22Rv1 (cell line): ENCODE measurements around the gene RASD2.

Experiments
- H3K27ac ChIP-seq: fragments of 450-650 bp; 2 replicates; pipeline ENCODE4 v1.5.1; 2017
- ZFX ChIP-seq: fragments of 450-650 bp; IDR thresholded peaks from 2 replicates; pipeline ENCODE4 v1.6.1; 2017; ENCODE audit warnings: antibody characterized with exemption, borderline replicate concordance
- TF ChIP-seq, protein P1 (sequence below): fragments of 450-650 bp; IDR thresholded peaks from 2 replicates; pipeline ENCODE4 v1.5.1; 2017; ENCODE audit warnings: mild to moderate bottlenecking

Gene RASD2

DNA sequence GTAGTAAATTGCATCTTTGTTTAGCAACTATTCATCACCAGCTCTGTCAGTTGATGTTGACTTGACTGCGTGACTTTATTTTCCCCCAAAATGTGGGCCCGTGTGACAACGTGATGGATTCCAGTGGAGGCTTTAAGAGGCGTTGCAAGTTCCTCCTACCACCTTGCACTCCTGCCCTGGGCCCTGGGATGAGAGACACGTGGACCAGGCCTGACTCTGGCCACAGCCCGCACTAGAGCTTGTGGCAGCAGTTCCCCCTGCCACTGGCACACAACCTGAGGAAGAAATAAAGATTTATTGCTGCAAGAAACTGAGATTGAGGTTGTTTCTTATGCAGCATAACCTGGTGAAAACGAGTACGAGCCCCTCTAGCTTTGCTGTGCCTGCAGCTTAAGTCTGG lies 31.9 kb downstream of the RASD2 start:
- TF ChIP-seq, protein P1, sequence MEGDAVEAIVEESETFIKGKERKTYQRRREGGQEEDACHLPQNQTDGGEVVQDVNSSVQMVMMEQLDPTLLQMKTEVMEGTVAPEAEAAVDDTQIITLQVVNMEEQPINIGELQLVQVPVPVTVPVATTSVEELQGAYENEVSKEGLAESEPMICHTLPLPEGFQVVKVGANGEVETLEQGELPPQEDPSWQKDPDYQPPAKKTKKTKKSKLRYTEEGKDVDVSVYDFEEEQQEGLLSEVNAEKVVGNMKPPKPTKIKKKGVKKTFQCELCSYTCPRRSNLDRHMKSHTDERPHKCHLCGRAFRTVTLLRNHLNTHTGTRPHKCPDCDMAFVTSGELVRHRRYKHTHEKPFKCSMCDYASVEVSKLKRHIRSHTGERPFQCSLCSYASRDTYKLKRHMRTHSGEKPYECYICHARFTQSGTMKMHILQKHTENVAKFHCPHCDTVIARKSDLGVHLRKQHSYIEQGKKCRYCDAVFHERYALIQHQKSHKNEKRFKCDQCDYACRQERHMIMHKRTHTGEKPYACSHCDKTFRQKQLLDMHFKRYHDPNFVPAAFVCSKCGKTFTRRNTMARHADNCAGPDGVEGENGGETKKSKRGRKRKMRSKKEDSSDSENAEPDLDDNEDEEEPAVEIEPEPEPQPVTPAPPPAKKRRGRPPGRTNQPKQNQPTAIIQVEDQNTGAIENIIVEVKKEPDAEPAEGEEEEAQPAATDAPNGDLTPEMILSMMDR, result no peak
- TF ChIP-seq ZFX, result no peak

DNA sequence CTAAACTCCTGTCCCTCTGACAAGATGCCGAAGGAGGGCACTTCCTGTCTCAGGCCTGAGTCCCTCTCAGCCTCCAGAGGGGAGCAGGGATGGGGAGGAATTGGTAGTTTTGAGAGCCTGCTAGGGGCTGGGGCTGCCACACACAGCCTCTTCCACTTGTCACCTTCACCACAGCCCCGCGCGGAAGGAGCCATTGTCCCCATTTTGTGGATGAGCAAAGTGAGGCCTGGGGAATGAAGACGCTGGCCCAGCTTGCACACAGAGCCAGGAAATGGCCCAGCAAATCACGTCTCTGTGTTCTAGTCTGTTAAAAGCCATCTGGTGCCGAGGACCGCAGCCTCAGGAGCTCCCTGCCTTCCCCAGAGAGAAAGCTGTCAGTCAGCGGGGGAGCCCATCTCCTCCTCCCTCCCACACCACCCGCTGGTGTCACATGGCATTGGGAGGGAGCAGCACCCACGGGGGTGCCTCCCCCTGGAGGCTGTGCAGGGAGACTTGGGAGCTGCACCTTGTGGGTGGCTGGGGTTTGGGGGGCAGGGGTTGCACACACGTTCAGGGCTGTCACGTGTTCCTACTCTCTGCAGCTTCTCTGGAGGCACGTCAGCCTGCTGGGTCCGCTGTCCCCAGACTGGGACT lies 34.6 kb downstream of the RASD2 start:
- TF ChIP-seq, protein P1, result no peak
- no peak for TF ChIP-seq ZFX
- no peak overlapping the region for H3K27ac ChIP-seq

More for the DNA sequence above, 31.9 kb downstream of the RASD2 start:
- no peak overlapping the region for H3K27ac ChIP-seq

DNA sequence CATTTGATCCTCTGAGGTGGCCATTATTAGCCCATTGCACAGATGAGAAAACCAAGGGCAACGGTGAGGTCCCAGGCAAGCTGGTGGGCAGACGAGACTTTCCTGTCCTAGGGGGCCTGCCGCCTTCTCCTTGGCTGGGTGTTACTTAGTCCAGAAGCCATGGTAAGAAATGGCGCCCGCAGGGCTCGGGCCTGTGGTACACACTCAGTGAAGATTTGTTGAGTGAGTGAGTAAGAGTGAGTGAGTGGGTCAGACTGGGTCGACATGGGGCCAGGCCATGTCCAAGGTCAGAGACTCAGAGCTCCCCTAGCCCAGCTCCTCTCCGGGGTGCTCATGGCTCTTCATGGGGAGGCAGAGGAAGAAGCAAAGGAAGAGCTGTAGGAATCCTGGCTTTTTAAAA lies 36.0 kb downstream of the RASD2 start:
- no peak for TF ChIP-seq ZFX
- TF ChIP-seq, protein P1, result no peak
- no peak overlapping the region for H3K27ac ChIP-seq

DNA sequence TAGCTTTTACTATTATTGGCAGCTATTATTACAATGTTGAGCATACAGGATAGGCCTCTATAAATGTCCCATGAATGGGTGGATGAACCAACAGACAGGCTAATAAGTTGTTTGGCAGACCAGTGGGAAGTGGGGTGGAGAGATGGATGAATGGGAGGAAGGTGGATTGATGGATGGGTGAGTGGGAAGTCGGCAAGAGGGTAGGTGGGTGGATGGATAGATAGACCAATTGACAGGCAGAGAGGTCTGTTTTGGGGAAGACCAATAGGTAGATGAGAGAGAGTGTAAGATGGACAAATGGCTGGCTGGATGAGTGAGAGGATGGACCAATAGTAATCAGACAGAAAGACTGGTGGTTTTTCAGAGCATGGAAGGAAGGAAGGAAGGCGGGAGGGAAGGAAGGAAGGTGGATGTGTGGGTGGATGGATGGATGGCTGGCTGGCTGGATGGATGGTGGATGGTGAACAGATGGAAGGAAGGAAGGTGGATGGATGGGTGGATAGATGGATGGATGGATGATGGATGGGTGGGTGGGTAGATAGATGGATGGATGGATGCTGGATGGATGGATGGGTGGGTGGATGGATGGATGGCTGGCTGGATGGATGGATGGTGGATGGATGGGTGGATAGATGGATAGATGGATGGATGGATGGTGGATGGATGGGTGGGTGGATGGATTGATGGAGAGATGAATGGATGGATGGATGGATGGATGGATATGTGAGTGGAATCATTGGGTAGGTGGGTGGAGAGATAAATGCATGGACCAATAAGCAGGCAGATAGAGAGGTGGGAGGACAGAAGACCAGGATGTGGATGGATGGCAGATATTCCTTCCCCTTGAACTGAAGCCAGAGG lies 37.4 kb downstream of the RASD2 start:
- TF ChIP-seq, protein P1, result no peak
- no peak for TF ChIP-seq ZFX
- H3K27ac ChIP-seq, result no peak overlapping the region

DNA sequence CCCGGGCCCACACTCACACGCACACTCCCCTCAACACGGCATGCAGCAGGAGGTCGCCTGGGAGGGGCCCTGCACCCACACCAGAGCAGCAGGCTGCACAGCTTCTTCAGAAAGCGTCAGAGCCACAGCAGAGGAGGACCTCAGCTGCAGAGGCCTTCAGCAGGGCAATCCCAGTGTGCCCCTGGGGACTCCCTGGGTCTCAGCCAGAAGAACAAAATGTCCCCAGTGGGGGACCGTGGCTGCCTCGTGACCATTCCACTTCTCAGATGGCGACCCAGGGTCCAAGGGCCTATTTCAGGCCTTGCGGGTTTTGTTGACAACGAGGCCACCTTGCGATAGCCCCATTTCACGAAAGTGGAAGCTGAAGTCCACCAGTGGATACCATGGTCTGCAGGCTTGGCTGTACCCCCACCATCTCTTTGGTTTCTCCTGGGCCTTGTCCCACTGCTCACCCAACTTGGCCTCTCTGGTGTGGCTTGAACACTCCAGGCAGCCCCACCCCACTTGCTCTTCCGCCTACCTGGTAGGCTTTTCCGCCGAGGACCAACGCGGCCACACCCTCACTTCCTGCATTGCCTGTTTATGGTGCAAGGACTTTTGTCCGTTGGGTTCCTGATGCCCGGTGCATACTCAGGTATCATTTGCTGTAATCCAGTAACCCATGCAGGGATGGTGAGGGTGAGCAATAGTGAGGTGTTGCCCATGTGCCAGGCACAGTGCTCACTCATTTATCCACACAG lies 38.4 kb downstream of the RASD2 start:
- H3K27ac ChIP-seq, result no peak overlapping the region
- TF ChIP-seq, protein P1, result no peak
- no peak for TF ChIP-seq ZFX

DNA sequence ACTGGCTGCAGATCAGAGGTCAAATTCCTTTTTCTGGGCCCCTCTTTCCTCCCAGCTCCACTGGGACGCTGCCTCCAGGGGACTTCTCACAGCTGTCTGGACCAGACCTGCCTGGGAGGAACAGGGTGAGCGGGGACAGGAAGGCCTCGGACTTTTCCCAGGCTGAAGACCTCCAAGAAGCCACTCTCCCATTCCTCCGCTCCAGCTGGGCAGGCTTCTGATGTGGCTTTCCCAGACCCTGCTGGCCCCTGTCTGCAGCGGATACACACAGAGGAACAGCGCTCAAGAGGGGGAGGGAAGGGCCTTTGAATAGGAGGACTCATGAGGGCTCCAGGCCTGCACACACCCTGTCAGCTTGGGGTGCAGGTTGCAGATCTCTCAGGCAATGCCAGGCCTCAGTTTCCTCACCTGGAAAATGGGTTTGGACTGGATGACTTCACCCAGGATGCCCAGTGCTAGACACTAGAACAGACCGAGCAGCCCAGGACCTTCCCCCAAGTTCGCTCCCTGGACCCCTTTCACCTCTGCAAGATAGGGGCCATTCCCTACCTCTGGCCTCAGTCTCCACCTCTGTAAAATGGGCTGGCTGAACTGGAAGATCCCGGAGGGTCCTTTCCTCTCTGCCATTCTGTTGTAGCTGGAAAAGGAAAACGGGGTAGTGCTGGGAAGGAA lies 39.9 kb downstream of the RASD2 start:
- TF ChIP-seq, protein P1, result no peak
- TF ChIP-seq ZFX, result no peak
- no peak overlapping the region for H3K27ac ChIP-seq
